A549 (cell line): ENCODE data around the gene OVOL3. TPM values are rescaled to one million over a fixed set of nuclear protein-coding genes. Genes with fewer than 3 reads are reported as not detected.

Experiments used
- ATAC-seq, 2 experiments: fragments of 200-7000 bp in 1 of 2; fragments of >200 bp in 1 of 2; cut with Nextera tagmentation in 1 of 2; cut with Tn5 transposase in 1 of 2; 3 replicates each; pipeline versions ENCODE4 v1.8.0 to v1.9.1; 2018 to 2020; ENCODE audit warnings: mild to moderate bottlenecking in 1 of 2, moderate library complexity in 1 of 2
- CTCF ChIA-PET: fragments of 300-600 bp; sonication (Branson Sonifier 250); formaldehyde crosslinking; extraction: SDS; loops from one replicate; lab custom pipeline; 2021; ENCODE audit warnings: antibody characterized with exemption, inconsistent platforms; lab: Yijun Ruan, JAX
- POLR2A ChIA-PET: fragments of 350-600 bp; formaldehyde crosslinking; extraction: SDS; loops from one replicate; lab custom pipeline; 2021; ENCODE audit warnings: antibody characterized with exemption, inconsistent platforms; lab: Yijun Ruan, JAX
- DNase-seq, 2 experiments: peaks; one replicate each; pipeline versions ENCODE4 v3.0.0 to v3.0.0-alpha.2; 2011 to 2016; ENCODE audit warnings: low read depth in 1 of 2, low spot score in 1 of 2
- FAIRE-seq: peaks from 2 replicates; lab custom pipeline; 2011; peaks lifted over from hg19 to GRCh38; lab: Jason Lieb, UNC
- H3K27ac ChIP-seq, 2 experiments: fragments of >200 bp; sonication (Bioruptor Twin); formaldehyde crosslinking; 3 replicates each; pipeline ENCODE4 v1.5.1; 2016 to 2017
- H3K4me1 ChIP-seq: fragments of >200 bp; sonication (Bioruptor Twin); formaldehyde crosslinking; 3 replicates; pipeline ENCODE4 v1.6.1; 2016
- H3K4me2 ChIP-seq: fragments of >200 bp; sonication (Bioruptor Twin); formaldehyde crosslinking; 3 replicates; pipeline ENCODE4 v1.6.1; 2016
- H3K4me3 ChIP-seq: fragments of >200 bp; sonication (Bioruptor Twin); formaldehyde crosslinking; 3 replicates; pipeline ENCODE4 v1.5.1; 2016
- H3K9me3 ChIP-seq: fragments of >200 bp; sonication (Bioruptor Twin); formaldehyde crosslinking; 3 replicates; pipeline ENCODE4 v1.6.1; 2016
- CEBPB ChIP-seq, 2 experiments: fragments of >200 bp in 1 of 2; sonication (Bioruptor Twin) in 1 of 2; formaldehyde crosslinking in 1 of 2; IDR thresholded peaks; 2 replicates each; pipeline ENCODE4 v1.6.1; 2012 to 2016
- CHD2 ChIP-seq: fragments of 150-350 bp; IDR thresholded peaks from 2 replicates; pipeline ENCODE4 v1.6.1; 2014; ENCODE audit warnings: low read length; ENCODE audit not compliant: partially characterized antibody
- CHD4 ChIP-seq: fragments of 200-600 bp; sonication (generic); IDR thresholded peaks from 2 replicates; pipeline ENCODE4 v1.6.1; 2016; ENCODE audit warnings: antibody characterized with exemption, mild to moderate bottlenecking, borderline replicate concordance
- EHF ChIP-seq: fragments of 250-450 bp; sonication (Bioruptor Pico); IDR thresholded peaks from 2 replicates; pipeline ENCODE4 v1.5.0; 2020; ENCODE audit warnings: mild to moderate bottlenecking
- ESRRA ChIP-seq: fragments of 150-350 bp; IDR thresholded peaks from 2 replicates; pipeline ENCODE4 v1.6.1; 2014; ENCODE audit warnings: mild to moderate bottlenecking, low read length, borderline replicate concordance
- FOSB ChIP-seq: fragments of 250-450 bp; sonication (Bioruptor Pico); IDR thresholded peaks from 2 replicates; pipeline ENCODE4 v1.5.0; 2020; ENCODE audit warnings: mild to moderate bottlenecking, moderate library complexity
- FOSL2 ChIP-seq, 2 experiments: fragments of 450-650 bp in 1 of 2; fragments of >200 bp in 1 of 2; sonication (Bioruptor Twin) in 1 of 2; formaldehyde crosslinking; IDR thresholded peaks; 2 replicates each; pipeline versions ENCODE4 v1.5.0 to v1.6.1; 2016 to 2020; ENCODE audit warnings: mild to moderate bottlenecking in 1 of 2, moderate library complexity in 1 of 2
- HDAC2 ChIP-seq: fragments of 200-600 bp; sonication (generic); IDR thresholded peaks from 2 replicates; pipeline ENCODE4 v1.6.1; 2016
- HEYL ChIP-seq: fragments of 250-450 bp; sonication (Bioruptor Pico); IDR thresholded peaks from 2 replicates; pipeline ENCODE4 v1.8.0; 2021; ENCODE audit warnings: mild to moderate bottlenecking, moderate library complexity
- HOXA7 ChIP-seq: fragments of 250-450 bp; sonication (Bioruptor Pico); IDR thresholded peaks from 2 replicates; pipeline ENCODE4 v1.5.0; 2020; ENCODE audit warnings: mild to moderate bottlenecking, moderate library complexity
- JUNB ChIP-seq: fragments of >200 bp; sonication (Bioruptor Twin); formaldehyde crosslinking; IDR thresholded peaks from 2 replicates; pipeline ENCODE4 v1.6.1; 2016
- MAZ ChIP-seq: fragments of 150-350 bp; IDR thresholded peaks from 2 replicates; pipeline ENCODE4 v1.6.1; 2014; ENCODE audit warnings: antibody characterized with exemption, low read depth, low read length, borderline replicate concordance
- NPAS2 ChIP-seq: fragments of 250-450 bp; sonication (Bioruptor Pico); IDR thresholded peaks from 2 replicates; pipeline ENCODE4 v1.8.0; 2022; ENCODE audit warnings: mild to moderate bottlenecking, moderate library complexity, borderline replicate concordance
- POLR2A ChIP-seq: IDR thresholded peaks from 2 replicates; pipeline ENCODE4 v1.6.1; 2012; ENCODE audit warnings: mild to moderate bottlenecking, low read length
- RAD21 ChIP-seq, 2 experiments: fragments of >200 bp in 1 of 2; sonication (Bioruptor Twin) in 1 of 2; formaldehyde crosslinking in 1 of 2; IDR thresholded peaks in 1 of 2; conservative IDR thresholded peaks in 1 of 2; 2 replicates in 1 of 2; 3 replicates in 1 of 2; pipeline ENCODE4 v1.6.1; 2012 to 2018; ENCODE audit warnings: inconsistent platforms in 1 of 2
- RNF2 ChIP-seq: fragments of 200-600 bp; sonication (generic); IDR thresholded peaks from 2 replicates; pipeline ENCODE4 v1.6.1; 2016; ENCODE audit warnings: low read depth, mild to moderate bottlenecking, antibody characterized with exemption, moderate library complexity, borderline replicate concordance
- SREBF2 ChIP-seq: fragments of 450-650 bp; IDR thresholded peaks from 2 replicates; pipeline ENCODE4 v1.6.1; 2014; ENCODE audit warnings: mild to moderate bottlenecking, moderate library complexity
- ZC3H11A ChIP-seq: fragments of 450-650 bp; IDR thresholded peaks from 2 replicates; pipeline ENCODE4 v1.6.1; 2014; ENCODE audit warnings: antibody characterized with exemption, mild to moderate bottlenecking
- ZFP36 ChIP-seq: fragments of 450-650 bp; IDR thresholded peaks from 2 replicates; pipeline ENCODE4 v1.6.1; 2014; ENCODE audit warnings: borderline replicate concordance; ENCODE audit not compliant: partially characterized antibody
- ZSCAN20 ChIP-seq: fragments of 250-450 bp; sonication (Bioruptor Pico); IDR thresholded peaks from 2 replicates; pipeline ENCODE4 v1.8.0; 2022; ENCODE audit warnings: mild to moderate bottlenecking, moderate library complexity
- WGBS: methylation state at CpG from one replicate; pipeline ENCODE4 v1.1.6; 2017; ENCODE audit errors: missing lambda C conversion rate; 5-methylcytosine and 5-hydroxymethylcytosine counted together
- polyA plus RNA-seq, 4 experiments: library from polyadenylated mRNA; depleted of rRNA in 3 of 4; stranded (reverse); fragments of >200 nt; fragmentation: RNase III in 1 of 4; extraction: RNeasy Plus Mini Kit Qiagen cat#74134 plus additional on column Dnase treatment in 1 of 4; gene quantifications; 2 replicates in 3 of 4; 3 replicates in 1 of 4; pipeline ENCODE4 v1.2.3, GENCODE V29; 2011 to 2017
- TF ChIP-seq, protein P1 (sequence below): fragments of 200-600 bp; sonication (generic); IDR thresholded peaks from 2 replicates; pipeline ENCODE4 v1.6.1; 2016; ENCODE audit warnings: antibody characterized with exemption, mild to moderate bottlenecking, moderate library complexity
- TF ChIP-seq, protein P2 (sequence below): fragments of 450-650 bp; IDR thresholded peaks from 2 replicates; pipeline ENCODE4 v1.6.1; 2014; ENCODE audit warnings: antibody characterized with exemption

The OVOL3 gene
- polyA plus RNA-seq, 2 of the 4 experiments (the other 2 are of a cell fraction), result 0.14 TPM; not detected in 1

DNA sequence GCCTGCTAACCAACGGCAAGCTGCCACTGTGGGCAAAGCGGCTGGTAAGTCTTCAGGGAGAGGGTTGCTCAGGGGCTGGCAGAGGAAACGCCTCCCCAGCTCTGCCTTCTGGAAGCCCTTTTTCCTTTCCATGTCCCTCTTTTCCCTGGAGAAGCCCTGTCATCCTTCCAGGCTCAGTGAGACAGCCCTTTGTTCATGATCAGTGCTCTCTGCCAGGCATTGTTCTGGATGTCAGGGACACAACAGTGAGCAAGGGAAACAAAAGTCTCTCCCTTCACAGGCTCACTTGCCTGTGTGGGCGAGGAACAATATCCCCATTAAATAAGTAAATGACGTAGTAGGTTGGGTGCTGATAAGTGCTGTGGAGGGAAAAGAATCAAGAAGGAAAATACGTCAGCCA lies 13.9 kb upstream of the OVOL3 start:
- WGBS, result 90% methylated on average over 6 of the region's 6 CpGs
- CTCF ChIA-PET, result interaction anchor here (0.9 to 15.7 kb wide), 3 partner anchors 28 to 66 kb away, joined by 3 to 157 read pairs (median 3); partner anchors contain the start of genes THAP8 and WDR62
- Histone ChIP-seq H3K4me1 (no peaks in the 10 kb centered on the region), H3K27ac (no peak overlapping the region), H3K4me2 (no peak overlapping the region)
- FAIRE-seq (peak; percentile 49), ATAC-seq (no peak), DNase-seq (no peak)
- POLR2A ChIA-PET, result interaction anchor here (2.3 kb wide), 1 partner anchor 18 kb away, joined by 8 read pairs; the partner anchor contains the start of gene POLR2I
- TF ChIP-seq EHF (CRISPR knock-in tag) (no peak), FOSL2 (IDR thresholded peaks at IDR 0.05) (no peak), FOSL2 (CRISPR knock-in tag; IDR thresholded peaks at IDR 0.05) (no peak), ZC3H11A (no peak)
- TF ChIP-seq, all 56 proteins: peak for 0
- Histone ChIP-seq H3K9me3 (no peaks in the 10 kb centered on the region), H3K4me3 (no peak overlapping the region)

DNA sequence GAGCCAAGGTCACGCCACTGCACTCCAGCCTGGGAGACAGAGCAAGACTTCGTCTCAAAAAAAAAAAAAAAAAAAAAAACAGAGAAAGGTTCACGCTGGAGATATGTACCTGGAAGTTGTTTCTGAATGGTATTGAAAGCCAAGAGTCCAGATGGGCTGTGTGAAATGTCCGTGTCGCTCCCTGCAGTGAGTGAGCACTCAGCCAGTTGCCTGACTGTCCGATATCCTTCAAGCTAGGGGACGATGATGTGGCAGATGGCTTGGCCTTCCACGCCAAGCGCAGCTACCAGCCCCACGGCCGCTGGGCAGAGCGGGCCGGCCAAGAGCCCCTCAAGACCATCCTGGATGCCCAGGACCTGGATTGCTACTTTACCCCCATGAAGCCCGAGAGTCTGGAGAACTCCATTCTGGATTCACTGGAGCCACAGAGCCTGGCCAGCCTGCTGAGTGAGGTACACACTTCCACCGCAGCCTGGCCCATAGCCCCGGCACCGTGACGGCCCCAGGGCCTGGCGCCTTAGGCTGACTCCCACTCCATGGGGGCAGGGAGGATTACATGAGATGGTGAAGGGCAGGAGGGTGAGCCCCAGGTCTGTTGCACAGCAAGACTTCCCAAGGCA lies 11.7 kb upstream of the OVOL3 start:
- no peak for TF ChIP-seq ZSCAN20 (CRISPR knock-in tag)
- TF ChIP-seq NPAS2, result no peak
- no peak for TF ChIP-seq CHD4
- TF ChIP-seq CHD2, result no peak
- no peak for TF ChIP-seq RNF2
- no peak for TF ChIP-seq EHF (CRISPR knock-in tag)
- no peak for TF ChIP-seq ESRRA
- no peak for TF ChIP-seq CEBPB (IDR thresholded peaks at IDR 0.05)
- TF ChIP-seq HOXA7 (CRISPR knock-in tag), result no peak
- no peak for TF ChIP-seq JUNB
- TF ChIP-seq ZFP36, result no peak
- DNase-seq (no peak), ATAC-seq (no peak), FAIRE-seq (no peak)
- WGBS, result 86% methylated on average over 19 of the region's 19 CpGs
- peaks cover 5% of the 10 kb centered on the region; the same call in 2 of the 3 replicates for H3K4me1 ChIP-seq
- H3K4me3 ChIP-seq, result no peak overlapping the region
- no peak overlapping the region for H3K27ac ChIP-seq
- H3K9me3 ChIP-seq, result no peaks in the 10 kb centered on the region
- H3K4me2 ChIP-seq, result no peak overlapping the region
- POLR2A ChIA-PET, result interaction anchor here (0.7 to 1.8 kb wide), 6 partner anchors 9 to 1994 kb away, joined by 3 to 6 read pairs (median 4); partner anchors contain the start of genes POLR2I and TBCB
- CTCF ChIA-PET, result interaction anchor here (0.7 to 15.7 kb wide), 6 partner anchors 10 to 70 kb away, joined by 3 to 157 read pairs (median 6); partner anchors contain the start of genes OVOL3, POLR2I, TBCB and THAP8

DNA sequence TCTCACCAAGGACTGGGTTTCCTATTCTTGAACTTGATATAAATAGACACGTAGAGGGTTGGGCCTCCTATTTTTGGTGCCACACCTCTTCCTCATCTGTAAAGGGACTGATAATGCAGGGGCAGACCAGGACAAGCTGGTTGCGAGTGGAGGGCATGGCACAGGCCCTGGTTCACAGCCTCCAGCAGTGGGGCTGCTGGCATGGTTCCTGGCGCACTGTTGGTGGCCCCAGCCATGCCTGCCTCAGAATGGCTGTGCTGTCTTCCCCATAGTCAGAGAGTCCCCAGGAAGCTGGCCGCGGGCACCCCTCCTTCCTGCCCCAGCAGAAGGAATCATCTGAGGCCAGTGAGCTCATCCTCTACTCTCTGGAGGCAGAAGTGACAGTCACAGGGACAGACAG lies 10.5 kb upstream of the OVOL3 start:
- 99% methylated on average over 5 of the region's 5 CpGs for WGBS
- Histone ChIP-seq H3K27ac (no peak overlapping the region), H3K4me3 (no peak overlapping the region), H3K4me1 (peaks cover 5% of the 10 kb centered on the region; the same call in 2 of the 3 replicates), H3K9me3 (no peaks in the 10 kb centered on the region), H3K4me2 (no peak overlapping the region)
- POLR2A ChIA-PET, result interaction anchor here (0.6 to 1.1 kb wide), 3 partner anchors 14 to 128 kb away, joined by 3 to 4 read pairs (median 4); partner anchors contain the start of gene POLR2I
- TF ChIP-seq POLR2A (0 out of 2 replicates have a peak, but pooled peaks have one; percentile 17), NPAS2 (no peak)
- CTCF ChIA-PET, result interaction anchor here (1.5 to 15.7 kb wide), 5 partner anchors 9 to 43 kb away, joined by 3 to 157 read pairs (median 33); partner anchors contain the start of genes OVOL3, POLR2I, TBCB and THAP8
- no peak for ATAC-seq
- no peak for DNase-seq
- FAIRE-seq, result no peak

DNA sequence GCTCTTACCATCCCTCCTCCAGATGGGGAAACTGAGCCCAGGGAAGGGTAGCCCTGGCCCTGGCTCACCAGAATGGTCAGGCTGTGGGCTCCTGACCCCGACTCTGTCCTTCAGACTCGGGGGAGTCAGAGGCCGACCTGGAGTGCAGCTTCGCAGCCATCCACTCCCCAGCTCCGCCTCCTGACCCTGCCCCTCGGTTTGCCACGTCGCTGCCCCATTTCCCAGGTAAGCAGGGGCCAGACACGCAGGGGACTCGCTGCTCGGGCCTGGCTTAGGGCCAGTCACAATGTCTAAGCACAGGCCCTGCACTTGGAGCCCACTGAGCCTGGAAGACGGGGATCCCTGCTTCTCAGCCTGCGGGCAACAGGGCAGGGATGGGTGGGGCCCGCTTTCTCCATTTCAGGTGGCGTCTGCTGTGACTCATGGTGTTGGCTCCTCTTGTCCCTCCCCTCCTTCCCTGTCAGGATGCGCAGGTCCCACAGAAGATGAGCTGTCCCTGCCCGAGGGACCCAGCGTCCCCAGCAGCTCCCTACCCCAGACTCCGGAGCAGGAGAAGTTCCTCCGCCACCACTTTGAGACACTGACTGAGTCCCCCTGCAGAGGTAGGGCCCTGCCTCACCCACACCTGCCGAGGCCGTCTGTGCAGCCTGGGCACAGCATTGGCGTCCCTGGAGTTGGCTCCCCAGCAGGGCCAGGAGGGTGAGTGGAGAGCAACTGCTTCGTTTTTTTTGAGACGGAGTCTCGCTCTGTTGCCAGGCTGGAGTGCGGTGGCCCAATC lies 9.2 kb upstream of the OVOL3 start:
- ATAC-seq (peak in 1 of 2 experiments; percentile 1; a peak in 1 of 6 replicates), FAIRE-seq (no peak), DNase-seq (no peak)
- no peak overlapping the region for H3K27ac ChIP-seq
- peaks cover 5% of the 10 kb centered on the region; the same call in 2 of the 3 replicates for H3K4me1 ChIP-seq
- no peaks in the 10 kb centered on the region for H3K9me3 ChIP-seq
- H3K4me2 ChIP-seq, result no peak overlapping the region
- POLR2A ChIA-PET, result interaction anchor here (0.6 to 6.3 kb wide), 2 partner anchors 13 to 31 kb away, joined by 4 to 52 read pairs; partner anchors contain the start of genes POLR2I and TBCB
- no peak overlapping the region for H3K4me3 ChIP-seq
- CTCF ChIA-PET, result interaction anchor here (0.9 to 15.7 kb wide), 9 partner anchors 8 to 44 kb away, joined by 3 to 157 read pairs (median 7); partner anchors contain the start of genes OVOL3, POLR2I, TBCB and THAP8
- 91% methylated on average over 26 of the region's 27 CpGs for WGBS
- TF ChIP-seq FOSB (CRISPR knock-in tag) (no peak), HDAC2 (no peak), CHD2 (no peak), RNF2 (no peak), SREBF2 (no peak), RAD21 (conservative IDR thresholded peaks at IDR 0.05 in 1 of 2, IDR thresholded peaks at IDR 0.05 in 1 of 2) (no peak), MAZ (no peak), HEYL (CRISPR knock-in tag) (no peak)
- TF ChIP-seq, protein P1, sequence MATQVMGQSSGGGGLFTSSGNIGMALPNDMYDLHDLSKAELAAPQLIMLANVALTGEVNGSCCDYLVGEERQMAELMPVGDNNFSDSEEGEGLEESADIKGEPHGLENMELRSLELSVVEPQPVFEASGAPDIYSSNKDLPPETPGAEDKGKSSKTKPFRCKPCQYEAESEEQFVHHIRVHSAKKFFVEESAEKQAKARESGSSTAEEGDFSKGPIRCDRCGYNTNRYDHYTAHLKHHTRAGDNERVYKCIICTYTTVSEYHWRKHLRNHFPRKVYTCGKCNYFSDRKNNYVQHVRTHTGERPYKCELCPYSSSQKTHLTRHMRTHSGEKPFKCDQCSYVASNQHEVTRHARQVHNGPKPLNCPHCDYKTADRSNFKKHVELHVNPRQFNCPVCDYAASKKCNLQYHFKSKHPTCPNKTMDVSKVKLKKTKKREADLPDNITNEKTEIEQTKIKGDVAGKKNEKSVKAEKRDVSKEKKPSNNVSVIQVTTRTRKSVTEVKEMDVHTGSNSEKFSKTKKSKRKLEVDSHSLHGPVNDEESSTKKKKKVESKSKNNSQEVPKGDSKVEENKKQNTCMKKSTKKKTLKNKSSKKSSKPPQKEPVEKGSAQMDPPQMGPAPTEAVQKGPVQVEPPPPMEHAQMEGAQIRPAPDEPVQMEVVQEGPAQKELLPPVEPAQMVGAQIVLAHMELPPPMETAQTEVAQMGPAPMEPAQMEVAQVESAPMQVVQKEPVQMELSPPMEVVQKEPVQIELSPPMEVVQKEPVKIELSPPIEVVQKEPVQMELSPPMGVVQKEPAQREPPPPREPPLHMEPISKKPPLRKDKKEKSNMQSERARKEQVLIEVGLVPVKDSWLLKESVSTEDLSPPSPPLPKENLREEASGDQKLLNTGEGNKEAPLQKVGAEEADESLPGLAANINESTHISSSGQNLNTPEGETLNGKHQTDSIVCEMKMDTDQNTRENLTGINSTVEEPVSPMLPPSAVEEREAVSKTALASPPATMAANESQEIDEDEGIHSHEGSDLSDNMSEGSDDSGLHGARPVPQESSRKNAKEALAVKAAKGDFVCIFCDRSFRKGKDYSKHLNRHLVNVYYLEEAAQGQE, result no peak
- TF ChIP-seq, protein P2, sequence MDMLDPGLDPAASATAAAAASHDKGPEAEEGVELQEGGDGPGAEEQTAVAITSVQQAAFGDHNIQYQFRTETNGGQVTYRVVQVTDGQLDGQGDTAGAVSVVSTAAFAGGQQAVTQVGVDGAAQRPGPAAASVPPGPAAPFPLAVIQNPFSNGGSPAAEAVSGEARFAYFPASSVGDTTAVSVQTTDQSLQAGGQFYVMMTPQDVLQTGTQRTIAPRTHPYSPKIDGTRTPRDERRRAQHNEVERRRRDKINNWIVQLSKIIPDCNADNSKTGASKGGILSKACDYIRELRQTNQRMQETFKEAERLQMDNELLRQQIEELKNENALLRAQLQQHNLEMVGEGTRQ, result no peak
